VCaP (cell line): ENCODE results near the gene ASF1B.

Source experiments
- H3K27ac ChIP-seq: fragments of 450-650 bp; 2 replicates; pipeline ENCODE4 v1.5.1; 2017
- CTCF ChIP-seq: fragments of 450-650 bp; conservative IDR thresholded peaks from 2 replicates; pipeline ENCODE4 v1.5.1; 2017; ENCODE audit warnings: mild to moderate bottlenecking, moderate library complexity

ASF1B gene

GRCh38 chr19:14110650-14111049, 25.7 kb downstream of the ASF1B start:
- no peak for TF ChIP-seq CTCF
- H3K27ac ChIP-seq: no peak overlapping the region

GRCh38 chr19:14107581-14108461, 28.6 kb downstream of the ASF1B start:
- TF ChIP-seq CTCF: no peak

DNA sequence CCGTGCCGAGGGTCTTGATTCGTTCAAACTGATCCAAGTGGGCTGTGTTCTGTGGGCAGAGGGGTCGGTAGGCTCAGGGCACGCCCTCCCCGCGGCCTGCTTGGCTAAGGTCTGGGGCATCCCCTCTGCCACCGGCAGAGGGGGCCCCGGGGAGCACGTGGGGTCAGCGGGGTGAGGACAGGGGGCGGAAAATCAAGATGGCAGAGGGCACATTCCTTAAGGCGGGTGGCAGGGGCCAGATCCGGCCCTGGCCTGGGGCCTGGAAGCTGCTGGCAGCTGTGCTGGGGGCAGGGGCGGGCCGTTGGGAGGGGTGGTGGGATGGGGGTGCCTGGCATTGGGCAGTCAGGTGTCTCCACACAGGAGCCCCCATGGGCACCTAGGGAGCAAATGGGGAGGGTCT, 29.5 kb downstream of the ASF1B start:
- TF ChIP-seq CTCF: no peak
- no peak overlapping the region for H3K27ac ChIP-seq

More at GRCh38 chr19:14107581-14108461, 28.6 kb downstream of the ASF1B start:
- no peak overlapping the region for H3K27ac ChIP-seq

GRCh38 chr19:14105680-14106079, 30.7 kb downstream of the ASF1B start:
- no peak overlapping the region for H3K27ac ChIP-seq
- no peak for TF ChIP-seq CTCF

DNA sequence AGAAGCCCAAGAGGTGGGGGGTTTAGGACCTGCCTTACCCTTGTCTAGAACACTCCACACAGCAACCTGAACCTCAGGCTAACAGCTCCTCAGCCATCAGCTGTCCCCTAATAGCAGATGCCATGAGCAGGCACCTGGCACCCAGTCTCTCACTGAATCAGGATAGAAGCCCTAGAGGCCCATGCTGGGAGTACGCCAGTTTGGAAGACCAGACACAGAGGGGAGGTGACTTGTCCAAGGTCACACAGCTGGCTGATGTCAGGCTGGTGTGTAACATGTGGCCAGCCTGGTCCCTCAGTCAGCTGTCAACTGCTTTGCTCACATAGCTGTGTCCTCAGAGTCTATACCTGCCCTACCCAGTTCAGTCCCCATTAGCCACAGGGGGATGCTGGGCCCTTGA, 33.1 kb downstream of the ASF1B start:
- no peak overlapping the region for H3K27ac ChIP-seq
- no peak for TF ChIP-seq CTCF

DNA sequence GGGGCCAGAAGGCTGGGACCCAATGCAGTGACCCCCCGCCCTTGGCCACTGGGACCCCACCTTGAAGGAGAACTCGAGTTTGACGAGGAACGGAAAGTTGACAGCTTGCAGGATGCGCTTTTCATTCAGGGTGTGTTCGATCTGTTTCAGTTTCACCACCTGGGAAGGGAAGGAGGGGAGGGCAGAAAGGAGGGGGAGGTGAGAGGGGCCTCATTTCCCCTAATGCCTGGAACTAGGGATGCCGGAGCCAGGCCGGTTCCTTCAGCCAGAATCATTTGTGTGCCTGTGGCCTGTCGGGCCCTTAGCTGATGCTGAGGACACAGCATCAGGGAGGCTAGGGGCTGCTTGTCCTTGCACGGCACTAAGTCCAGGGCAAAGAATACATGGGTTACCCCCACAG, 33.6 kb downstream of the ASF1B start:
- H3K27ac ChIP-seq: no peak overlapping the region
- TF ChIP-seq CTCF: no peak

DNA sequence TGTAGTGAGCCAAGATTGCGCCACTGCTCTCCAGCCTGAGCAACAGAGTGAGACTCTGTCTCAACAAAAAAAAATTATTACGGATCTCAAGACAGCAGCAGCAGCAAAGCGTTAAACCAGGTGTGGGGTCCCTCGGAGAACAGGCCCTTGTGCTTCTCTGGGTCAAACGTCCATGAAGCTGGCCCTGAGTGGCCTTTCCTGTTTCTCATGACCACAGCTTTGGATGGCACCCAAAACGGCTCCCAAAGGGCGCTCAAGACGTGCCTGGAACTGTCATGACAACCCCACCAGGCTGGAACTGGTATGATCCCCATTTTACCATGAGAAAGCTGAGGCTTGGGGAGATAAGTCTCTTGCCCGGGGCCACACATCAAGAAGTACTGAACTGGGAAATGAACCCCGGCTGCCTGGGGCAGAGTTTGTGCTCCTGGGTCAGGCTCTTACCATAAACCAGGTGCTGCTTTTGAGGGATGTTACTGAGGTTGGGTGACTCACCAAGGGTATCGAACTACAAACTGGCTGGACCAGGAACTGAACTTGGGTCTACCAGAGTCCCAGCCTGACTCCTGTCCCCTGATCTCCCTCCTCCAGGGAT, 34.2 kb downstream of the ASF1B start:
- no peak overlapping the region for H3K27ac ChIP-seq

More for the DNA sequence above, 34.2 kb downstream of the ASF1B start:
- TF ChIP-seq CTCF: no peak
